Fibroblast of lung (primary cell): ENCODE data around the gene KCNQ4. TPM values are rescaled to one million over a fixed set of nuclear protein-coding genes. Genes with fewer than 3 reads are reported as not detected.
A peak's percentile ranks its signal among the peaks of the same experiment; 100 is the strongest.

Experiments
- DNase-seq, 2 donors: peaks; one replicate each; pipeline versions ENCODE4 v3.0.0 to v3.0.0-alpha.2; 2010; ENCODE audit warnings: low read depth in 2 of 2
- H2AFZ ChIP-seq: 2 replicates; pipeline ENCODE4 v1.5.1; 2012; ENCODE audit warnings: low read length, control low read depth, inconsistent platforms
- H3K27ac ChIP-seq: 2 replicates; pipeline ENCODE4 v1.5.1; 2011; ENCODE audit warnings: low read length, control low read depth; ENCODE audit not compliant: insufficient read depth
- H3K27me3 ChIP-seq: 2 replicates; pipeline ENCODE4 v1.5.1; 2011; ENCODE audit warnings: mild to moderate bottlenecking, low read length; ENCODE audit not compliant: control insufficient read depth, insufficient read depth
- H3K36me3 ChIP-seq: 2 replicates; pipeline ENCODE4 v1.5.1; 2011; ENCODE audit warnings: low read length; ENCODE audit not compliant: control insufficient read depth, insufficient read depth
- H3K4me1 ChIP-seq: 2 replicates; pipeline ENCODE4 v1.5.1; 2011; ENCODE audit warnings: low read length; ENCODE audit not compliant: control insufficient read depth, insufficient read depth; ENCODE audit errors: extremely low read depth
- H3K4me2 ChIP-seq: 2 replicates; pipeline ENCODE4 v1.5.1; 2011; ENCODE audit warnings: low read length, control low read depth; ENCODE audit not compliant: insufficient read depth; ENCODE audit errors: extremely low read depth
- H3K4me3 ChIP-seq, 4 experiments: fragments of 200-600 bp in 1 of 4; sonication (generic) in 1 of 4; replicated peaks in 1 of 4; 2 replicates each; pipeline ENCODE4 v1.5.1; 2011 to 2016; ENCODE audit warnings: low read length in 4 of 4, low read depth in 3 of 4, mild to moderate bottlenecking in 3 of 4, control low read depth in 2 of 4, inconsistent platforms in 1 of 4, mixed read lengths in 1 of 4; ENCODE audit not compliant: insufficient read depth in 1 of 4; ENCODE audit errors: control extremely low read depth in 1 of 4
- H3K79me2 ChIP-seq: 2 replicates; pipeline ENCODE4 v1.5.1; 2012; ENCODE audit warnings: mild to moderate bottlenecking, low read length, inconsistent platforms; ENCODE audit not compliant: control insufficient read depth, insufficient read depth
- H3K9ac ChIP-seq: 2 replicates; pipeline ENCODE4 v1.5.1; 2011; ENCODE audit warnings: mild to moderate bottlenecking, low read length, control low read depth; ENCODE audit not compliant: insufficient read depth
- H3K9me3 ChIP-seq: 2 replicates; pipeline ENCODE4 v1.5.1; 2012; ENCODE audit warnings: low read depth, low read length; ENCODE audit not compliant: control insufficient read depth, insufficient read depth
- H4K20me1 ChIP-seq: 2 replicates; pipeline ENCODE4 v1.5.1; 2011; ENCODE audit warnings: low read length; ENCODE audit not compliant: control insufficient read depth, insufficient read depth; ENCODE audit errors: extremely low read depth
- EZH2 ChIP-seq: IDR thresholded peaks from 2 replicates; pipeline ENCODE4 v1.5.1; 2012; ENCODE audit warnings: low read length, control low read depth, mild to moderate bottlenecking; ENCODE audit errors: missing control alignments
- polyA plus RNA-seq, 2 donors: library from polyadenylated mRNA; depleted of rRNA in 1 of 2; stranded (reverse) in 1 of 2; unstranded in 1 of 2; fragments of >200 nt; gene quantifications; 2 replicates each; pipeline ENCODE4 v1.2.1, GENCODE V29; 2011 to 2012; ENCODE audit warnings: missing spikeins in 1 of 2
- total RNA-seq: library from RNA; depleted of rRNA; stranded (reverse); fragments of >200 nt; gene quantifications from 2 replicates; pipeline ENCODE4 v1.2.1, GENCODE V29; 2014
- TF ChIP-seq, protein P1 (sequence below), 2 donors: IDR thresholded peaks in 1 of 2; conservative IDR thresholded peaks in 1 of 2; 1 replicate in 1 of 2; 2 replicates in 1 of 2; pipeline ENCODE4 v1.5.1; 2011 to 2012; ENCODE audit warnings: low read length in 2 of 2, control low read depth in 1 of 2, inconsistent platforms in 1 of 2, low read depth in 1 of 2, mild to moderate bottlenecking in 1 of 2

KCNQ4 gene
- total and polyA plus RNA-seq, 2 donors (not counting 1 experiment from before 2014, with no cell fraction given), result under 0.01 to 0.03 TPM

DNA sequence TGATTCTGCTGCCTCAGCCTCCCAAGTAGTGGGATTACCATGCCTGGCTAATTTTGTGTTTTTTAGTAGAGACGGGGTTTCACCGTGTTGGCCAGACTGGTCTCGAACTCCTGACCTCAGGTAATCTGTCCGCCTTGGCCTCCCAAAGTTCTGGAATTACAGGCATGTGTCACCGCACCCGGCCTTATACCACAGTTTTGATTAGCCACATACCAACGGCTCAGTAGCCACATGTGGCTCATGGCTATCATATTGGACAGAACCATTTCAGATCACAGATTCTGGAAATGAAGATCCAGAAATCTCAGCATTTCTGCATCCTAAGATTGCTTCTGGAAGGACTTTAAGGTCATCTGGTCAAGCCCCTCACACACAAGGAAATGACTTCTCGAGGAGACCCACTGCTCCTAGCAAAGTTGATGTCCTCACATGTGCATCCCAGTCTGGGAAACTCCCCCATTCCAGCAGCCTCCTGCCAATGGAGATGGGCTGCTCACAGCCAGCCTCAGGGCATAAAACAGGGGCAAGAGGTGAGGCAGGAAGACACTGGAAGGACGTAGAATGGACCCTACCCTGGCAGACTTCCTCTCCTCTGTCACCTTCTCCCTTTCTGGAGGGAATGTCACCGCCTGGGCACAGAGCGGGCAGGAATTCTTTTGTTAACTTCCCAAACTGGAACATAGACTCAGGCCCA lies 96.0 kb downstream of the KCNQ4 start:
- no peak overlapping the region for H2AFZ ChIP-seq

DNA sequence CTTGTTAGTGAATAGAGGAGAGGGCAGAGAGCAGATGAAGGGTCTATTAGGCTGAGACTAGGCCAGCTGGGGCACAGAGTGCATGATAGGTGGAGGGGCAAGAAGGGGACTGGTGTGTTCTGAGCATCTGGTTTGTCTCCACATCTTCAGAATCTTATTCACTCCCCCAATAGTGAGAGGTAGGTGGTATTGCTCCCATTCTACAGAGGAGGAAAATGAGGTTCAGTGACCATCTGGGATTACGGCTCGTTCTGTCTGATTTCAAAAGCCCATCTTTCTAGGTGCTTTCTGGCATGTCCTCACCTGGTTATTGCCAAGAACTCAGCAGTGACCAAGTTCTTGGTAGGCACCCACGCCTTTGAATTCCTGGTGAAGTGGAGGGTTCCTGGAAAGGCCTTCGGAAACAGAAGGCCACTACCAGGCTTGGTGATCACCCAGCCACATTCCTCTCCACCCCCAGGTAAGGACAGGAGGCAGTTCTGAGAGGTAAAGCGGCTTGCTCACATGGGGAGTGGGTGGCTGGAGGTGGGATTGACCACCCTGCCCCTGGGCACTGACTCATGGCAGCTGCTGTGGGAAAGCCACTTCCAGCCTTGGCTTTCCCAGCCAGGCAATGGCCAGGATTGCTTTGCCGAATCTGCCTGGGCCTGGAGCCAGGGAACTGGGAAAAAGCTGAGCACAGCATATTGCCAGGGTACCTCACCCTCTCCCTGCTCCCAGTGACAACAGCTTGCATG lies 97.4 kb downstream of the KCNQ4 start:
- no peak overlapping the region for H3K4me2 ChIP-seq
- TF ChIP-seq, protein P1, sequence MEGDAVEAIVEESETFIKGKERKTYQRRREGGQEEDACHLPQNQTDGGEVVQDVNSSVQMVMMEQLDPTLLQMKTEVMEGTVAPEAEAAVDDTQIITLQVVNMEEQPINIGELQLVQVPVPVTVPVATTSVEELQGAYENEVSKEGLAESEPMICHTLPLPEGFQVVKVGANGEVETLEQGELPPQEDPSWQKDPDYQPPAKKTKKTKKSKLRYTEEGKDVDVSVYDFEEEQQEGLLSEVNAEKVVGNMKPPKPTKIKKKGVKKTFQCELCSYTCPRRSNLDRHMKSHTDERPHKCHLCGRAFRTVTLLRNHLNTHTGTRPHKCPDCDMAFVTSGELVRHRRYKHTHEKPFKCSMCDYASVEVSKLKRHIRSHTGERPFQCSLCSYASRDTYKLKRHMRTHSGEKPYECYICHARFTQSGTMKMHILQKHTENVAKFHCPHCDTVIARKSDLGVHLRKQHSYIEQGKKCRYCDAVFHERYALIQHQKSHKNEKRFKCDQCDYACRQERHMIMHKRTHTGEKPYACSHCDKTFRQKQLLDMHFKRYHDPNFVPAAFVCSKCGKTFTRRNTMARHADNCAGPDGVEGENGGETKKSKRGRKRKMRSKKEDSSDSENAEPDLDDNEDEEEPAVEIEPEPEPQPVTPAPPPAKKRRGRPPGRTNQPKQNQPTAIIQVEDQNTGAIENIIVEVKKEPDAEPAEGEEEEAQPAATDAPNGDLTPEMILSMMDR (conservative IDR thresholded peaks at IDR 0.05 in 1 of 2, IDR thresholded peaks at IDR 0.05 in 1 of 2; ENCODE audit: low read depth in 1 of 2, low read length in 2 of 2), result no peak
- no peak for TF ChIP-seq EZH2
- H3K27ac ChIP-seq, result no peak overlapping the region
- H3K79me2 ChIP-seq, result no peaks in the 10 kb centered on the region
- H4K20me1 ChIP-seq, result no peaks in the 10 kb centered on the region
- no peaks in the 10 kb centered on the region for H3K36me3 ChIP-seq
- H3K27me3 ChIP-seq, result no peaks in the 10 kb centered on the region
- no peak overlapping the region for H3K9ac ChIP-seq
- no peak overlapping the region for H2AFZ ChIP-seq
- H3K4me1 ChIP-seq, result peaks cover 6% of the 10 kb centered on the region
- H3K9me3 ChIP-seq, result no peaks in the 10 kb centered on the region
- no peak overlapping the region for H3K4me3 ChIP-seq
- no peak for DNase-seq

More for the DNA sequence above, 96.0 kb downstream of the KCNQ4 start:
- H3K36me3 ChIP-seq, result no peaks in the 10 kb centered on the region
- no peaks in the 10 kb centered on the region for H3K9me3 ChIP-seq
- no peaks in the 10 kb centered on the region for H3K79me2 ChIP-seq
- no peak for TF ChIP-seq EZH2
- TF ChIP-seq, protein P1 (conservative IDR thresholded peaks at IDR 0.05 in 1 of 2, IDR thresholded peaks at IDR 0.05 in 1 of 2; ENCODE audit: low read depth in 1 of 2, low read length in 2 of 2), result no peak
- no peak overlapping the region for H3K9ac ChIP-seq
- H4K20me1 ChIP-seq, result no peaks in the 10 kb centered on the region
- no peak overlapping the region for H3K4me2 ChIP-seq
- H3K27me3 ChIP-seq, result no peaks in the 10 kb centered on the region
- peak in 1 of 2 donors; percentile 55 for DNase-seq
- H3K27ac ChIP-seq, result no peak overlapping the region
- no peak overlapping the region for H3K4me3 ChIP-seq
- peaks cover 6% of the 10 kb centered on the region for H3K4me1 ChIP-seq

DNA sequence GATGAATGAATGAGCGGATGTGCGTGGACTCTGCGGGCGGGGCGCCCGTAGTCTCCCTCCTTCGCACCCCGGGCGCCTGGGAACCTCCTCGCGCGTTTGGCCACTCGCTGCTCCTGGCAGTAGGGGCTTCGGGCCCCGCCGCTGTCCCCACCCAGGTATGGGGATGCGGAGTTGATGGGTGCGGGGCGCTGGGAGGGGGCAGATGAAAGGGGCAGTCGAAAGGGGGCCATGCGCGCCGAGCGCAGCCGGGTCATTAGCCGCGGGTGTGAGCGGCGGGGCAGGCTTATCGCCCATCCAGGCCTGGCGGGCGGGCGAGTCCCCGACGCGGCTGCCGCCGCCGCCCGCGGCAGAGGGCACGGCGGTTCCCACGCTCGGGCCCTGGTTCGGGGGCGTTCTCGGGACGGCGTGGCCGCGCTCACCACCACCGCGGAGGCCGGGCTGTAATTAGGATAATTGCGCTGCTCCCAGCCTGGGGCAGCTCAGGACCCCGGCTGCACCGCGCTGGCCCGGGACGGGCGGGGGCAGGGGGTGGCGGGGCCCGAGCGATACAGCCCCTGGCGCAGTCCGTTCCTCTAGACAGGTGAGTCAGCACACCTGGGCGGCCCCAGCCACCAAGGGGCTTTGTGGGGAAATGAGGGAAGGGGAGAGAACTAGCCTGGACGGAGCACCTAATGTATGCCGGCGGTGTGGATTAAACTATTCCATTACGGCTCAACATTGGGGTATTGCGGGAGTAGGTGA lies 100.6 kb downstream of the KCNQ4 start:
- no peaks in the 10 kb centered on the region for H3K36me3 ChIP-seq
- H3K4me1 ChIP-seq, result no peaks in the 10 kb centered on the region
- no peak overlapping the region for H3K27ac ChIP-seq
- peak overlapping the region in 1 of 4 experiments; percentile 22 for H3K4me3 ChIP-seq
- H2AFZ ChIP-seq, result no peak overlapping the region
- no peak overlapping the region for H3K4me2 ChIP-seq
- H3K9ac ChIP-seq, result no peak overlapping the region
- H3K9me3 ChIP-seq, result no peaks in the 10 kb centered on the region
- DNase-seq, result no peak
- no peaks in the 10 kb centered on the region for H4K20me1 ChIP-seq
- TF ChIP-seq, protein P1 (conservative IDR thresholded peaks at IDR 0.05 in 1 of 2, IDR thresholded peaks at IDR 0.05 in 1 of 2; ENCODE audit: low read depth in 1 of 2, low read length in 2 of 2), result no peak
- TF ChIP-seq EZH2, result no peak
- no peaks in the 10 kb centered on the region for H3K79me2 ChIP-seq
- peaks cover 4% of the 10 kb centered on the region for H3K27me3 ChIP-seq
